Renal pelvis (tissue), 4 donors: ENCODE data around the gene FGF8. TPM values are rescaled to one million over a fixed set of nuclear protein-coding genes. Genes with fewer than 3 reads are reported as not detected.
A peak's percentile ranks its signal among the peaks of the same experiment; 100 is the strongest.

Source experiments
- DNase-seq: peaks from one replicate; pipeline ENCODE4 v3.0.0-alpha.2; 2013
- polyA plus RNA-seq, 3 donors: library from polyadenylated mRNA; unstranded; fragments of 120-200 nt; gene quantifications; one replicate each; pipeline ENCODE4 v1.2.1, GENCODE V29; 2013; ENCODE audit not compliant: insufficient read length in 3 of 3

FGF8 gene
- polyA plus RNA-seq, 3 donors = 7.8 to 10.4 (median 10.1) TPM

DNA sequence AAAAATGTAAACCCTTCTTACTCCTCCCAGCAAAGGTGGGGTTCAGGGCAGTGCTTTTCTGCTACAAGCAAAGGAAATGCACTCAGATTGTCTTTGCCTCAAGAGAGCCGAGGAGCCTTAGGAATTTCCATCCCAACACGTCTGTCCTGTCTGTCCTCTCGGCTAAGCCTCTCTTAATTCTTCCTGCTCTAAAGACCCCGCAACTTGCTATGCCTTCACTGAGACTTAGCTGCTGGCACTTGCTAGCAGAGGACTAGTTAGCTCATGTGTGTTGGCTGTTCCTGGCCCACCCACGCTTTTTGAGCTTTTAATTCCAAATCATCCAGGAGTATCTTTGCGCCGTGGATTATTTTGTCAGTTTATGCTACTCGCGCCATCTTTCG is 7.8 kb upstream of the FGF8 start:
- no peak for DNase-seq

DNA sequence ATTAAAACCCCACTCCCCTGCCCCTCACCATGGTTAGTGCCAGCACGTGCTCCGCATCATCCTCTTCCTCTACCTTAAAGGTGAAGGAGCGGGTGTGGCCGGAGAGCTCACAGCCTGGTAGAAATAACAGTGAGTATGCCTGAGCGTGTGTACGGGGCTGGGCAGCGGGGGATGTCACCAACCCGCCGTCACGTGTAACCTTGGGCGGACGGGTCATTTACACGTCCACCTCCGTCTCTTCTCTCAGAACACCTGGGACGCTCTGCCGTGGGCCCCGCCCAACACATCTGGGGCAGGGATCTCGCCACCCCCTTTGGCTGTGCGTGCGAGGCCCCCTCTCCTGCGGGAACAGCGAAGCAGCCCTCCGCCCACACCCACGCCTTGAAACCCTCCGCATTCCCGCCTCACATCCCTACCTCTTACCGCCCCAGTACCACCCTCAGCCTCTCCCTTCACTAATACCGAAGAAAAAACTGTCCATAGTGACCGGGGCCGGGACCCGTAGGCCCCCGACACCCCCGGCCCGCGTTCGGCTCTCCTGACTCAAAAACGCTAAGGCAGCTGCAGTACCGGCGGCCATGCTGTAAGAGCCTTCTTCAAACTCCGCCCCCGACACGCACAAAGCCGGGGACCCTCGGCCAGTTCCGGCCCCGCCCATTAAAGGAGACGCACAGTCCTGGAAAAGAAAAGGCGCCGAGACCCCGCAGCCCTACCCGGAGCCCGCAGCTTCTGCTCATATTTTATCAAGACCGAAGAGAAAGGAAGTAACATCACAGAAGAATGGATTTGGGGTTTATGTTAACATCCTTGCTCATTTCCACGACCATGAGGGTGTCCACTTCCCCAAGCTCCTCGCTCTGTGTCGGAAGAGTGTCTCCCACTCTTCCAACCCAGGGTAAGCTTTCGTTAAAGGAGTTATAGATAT is 7.2 kb upstream of the FGF8 start, which contains the start of gene NPM3:
TSS of gene NPM3 (minus strand) at position 636 of the 925 bp plus-strand sequence. CDS start at position 580, 56 bp downstream.
- DNase-seq = peak; percentile 87

DNA sequence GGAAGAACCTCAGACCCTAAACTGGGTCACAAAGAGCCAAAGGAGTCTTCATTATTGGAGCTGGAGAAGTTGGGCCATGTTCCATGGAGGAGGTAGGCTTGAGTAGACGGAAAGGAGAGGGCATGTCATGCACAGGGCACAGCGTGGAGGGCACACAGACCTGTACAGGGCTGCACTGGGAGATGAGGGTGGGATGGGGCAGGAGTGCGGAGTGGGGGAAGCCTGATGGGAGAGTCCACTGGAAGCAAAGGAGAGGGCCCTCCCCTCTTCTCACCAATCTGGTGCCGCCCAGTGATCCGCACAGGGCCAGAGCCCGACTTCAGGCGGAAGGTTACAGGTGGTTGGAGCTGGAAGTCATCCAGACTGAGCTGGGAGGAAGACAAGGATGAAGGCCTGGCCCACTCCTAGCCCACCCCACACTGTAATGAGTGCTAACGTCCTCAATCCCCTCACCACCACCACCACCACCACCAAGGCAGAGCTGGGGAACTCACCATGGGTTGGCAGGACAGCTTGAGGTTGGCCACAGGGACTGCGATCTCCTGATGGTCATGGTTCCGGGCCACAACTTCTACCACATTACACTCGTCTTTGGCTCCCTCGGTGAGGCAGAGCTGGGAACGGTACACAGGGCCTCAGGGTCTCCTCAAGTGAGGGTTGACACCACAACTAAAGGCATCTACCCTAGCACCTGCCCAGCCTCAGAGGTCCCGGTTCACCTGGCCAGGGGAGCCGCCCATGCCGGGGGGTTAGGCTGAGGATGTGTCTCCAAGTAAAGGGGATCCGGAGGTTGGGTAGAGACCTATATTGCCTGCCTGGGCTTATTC is 6.3 kb upstream of the FGF8 start:
- no peak for DNase-seq

DNA sequence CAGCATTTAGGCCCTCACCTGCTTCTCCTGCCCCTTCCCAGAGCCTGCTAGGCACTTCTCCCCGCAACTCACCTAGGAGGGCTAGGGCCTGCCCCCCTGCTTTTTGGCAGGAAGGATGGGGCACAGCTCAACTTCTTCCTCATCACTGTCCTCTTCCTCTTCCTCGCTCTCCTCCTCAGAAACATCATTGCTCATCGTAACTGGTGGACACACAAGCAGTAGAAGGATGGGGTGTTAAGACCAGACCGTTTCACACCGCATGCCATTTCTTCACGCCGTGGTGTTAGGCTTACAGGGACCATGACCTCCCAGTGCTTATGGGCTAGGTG is 5.7 kb upstream of the FGF8 start:
- no peak for DNase-seq

DNA sequence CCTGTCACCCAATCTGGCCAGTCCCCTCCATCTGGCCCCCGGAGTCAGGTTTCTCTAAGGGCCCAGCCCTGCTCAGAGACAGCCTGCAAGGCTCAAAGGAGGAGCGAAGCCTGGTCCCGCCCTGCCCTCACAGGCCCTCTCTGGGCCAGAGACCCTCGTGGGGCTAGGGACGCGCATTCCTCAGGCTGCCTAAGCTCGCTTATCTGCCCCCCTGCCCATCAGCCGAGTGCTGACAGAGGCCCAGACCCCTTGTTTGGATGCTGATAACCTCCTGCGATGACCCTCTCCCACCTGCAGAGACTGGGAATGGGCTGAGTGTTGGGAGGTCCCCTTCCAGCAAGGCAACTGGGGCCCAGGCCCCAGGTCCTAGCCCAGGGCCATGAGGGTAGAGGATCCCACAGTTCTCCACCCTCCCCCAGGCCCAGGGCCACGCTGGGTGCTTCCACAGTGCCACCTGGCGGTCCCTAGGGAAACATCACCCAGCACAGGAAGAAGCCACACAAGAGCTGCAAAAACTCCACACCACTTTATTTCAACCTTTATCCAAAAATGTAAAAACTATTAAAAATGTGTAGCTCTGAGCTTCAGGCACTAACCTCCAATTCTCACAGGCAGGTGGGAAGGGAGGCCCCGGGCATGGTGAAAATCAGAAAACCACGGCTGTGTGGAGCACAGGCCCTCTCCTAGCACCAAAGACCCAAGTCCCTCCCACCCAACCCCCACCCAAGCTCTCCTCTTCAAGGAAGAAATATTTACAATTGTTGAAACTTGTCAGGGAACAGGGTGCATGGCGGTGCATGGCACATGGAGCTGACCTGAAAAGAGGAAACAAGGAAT is 5.1 kb upstream of the FGF8 start:
- no peak for DNase-seq

DNA sequence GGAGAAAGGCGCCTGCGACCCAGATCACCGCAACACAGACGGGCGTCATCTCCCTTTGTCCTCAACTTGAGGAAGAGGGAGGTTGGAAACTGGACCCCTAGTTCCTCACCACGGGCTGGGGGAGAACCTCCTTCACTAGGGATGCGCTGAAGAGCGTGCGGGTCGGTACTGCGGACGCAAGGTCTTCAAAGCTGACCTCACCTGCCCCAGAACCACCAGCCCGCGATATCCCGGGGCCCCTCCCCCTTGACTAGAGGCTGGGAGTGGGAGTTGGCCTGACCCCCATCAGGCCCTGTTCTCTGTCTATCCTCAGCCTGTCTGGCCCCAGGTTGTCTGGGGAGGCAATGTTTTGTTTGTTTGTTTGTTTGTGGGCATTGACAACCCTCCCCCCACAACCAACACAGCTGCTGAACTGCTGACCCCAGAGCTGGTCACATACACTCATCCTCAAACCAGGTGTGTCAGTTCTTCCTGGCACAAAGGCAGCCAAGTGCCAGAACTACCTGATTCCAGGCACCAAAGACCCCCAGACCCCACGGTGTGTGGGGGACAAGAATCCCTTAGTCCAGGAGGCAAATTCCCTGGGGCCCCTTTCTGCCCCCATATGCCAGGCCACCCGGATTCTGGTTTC is 4.4 kb upstream of the FGF8 start:
- DNase-seq = no peak

DNA sequence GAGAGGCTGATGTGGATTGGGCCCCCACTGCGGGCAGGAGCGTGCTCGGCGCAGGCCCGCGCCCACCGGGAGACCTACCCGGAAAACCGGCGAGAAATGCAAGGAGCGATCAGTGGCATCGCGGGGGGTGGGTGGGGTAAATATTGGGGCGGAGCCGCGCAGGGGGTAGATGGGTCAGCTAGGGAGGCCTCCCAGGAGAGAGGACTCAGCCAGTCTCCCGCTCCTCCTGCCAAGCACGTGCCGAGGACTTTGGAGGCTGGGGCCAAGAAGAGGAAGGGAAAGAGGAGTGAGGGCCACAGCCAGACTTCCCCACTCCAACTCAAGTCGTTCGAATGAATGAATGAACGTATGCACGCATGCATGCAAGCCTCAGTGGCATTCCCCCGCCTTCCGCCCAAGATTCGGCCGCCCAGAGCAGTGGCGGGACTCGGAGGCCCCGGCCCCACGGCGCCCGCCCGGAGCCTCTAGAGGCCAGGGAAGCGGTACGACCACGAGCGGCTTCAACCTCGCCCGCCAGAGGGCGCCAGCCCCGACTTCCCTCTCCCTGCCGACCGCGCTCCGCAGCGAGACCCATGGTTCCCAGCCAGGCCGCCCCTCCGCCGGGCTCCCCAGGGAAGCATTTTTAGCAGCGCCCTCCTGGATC is 3.8 kb upstream of the FGF8 start:
- no peak for DNase-seq

DNA sequence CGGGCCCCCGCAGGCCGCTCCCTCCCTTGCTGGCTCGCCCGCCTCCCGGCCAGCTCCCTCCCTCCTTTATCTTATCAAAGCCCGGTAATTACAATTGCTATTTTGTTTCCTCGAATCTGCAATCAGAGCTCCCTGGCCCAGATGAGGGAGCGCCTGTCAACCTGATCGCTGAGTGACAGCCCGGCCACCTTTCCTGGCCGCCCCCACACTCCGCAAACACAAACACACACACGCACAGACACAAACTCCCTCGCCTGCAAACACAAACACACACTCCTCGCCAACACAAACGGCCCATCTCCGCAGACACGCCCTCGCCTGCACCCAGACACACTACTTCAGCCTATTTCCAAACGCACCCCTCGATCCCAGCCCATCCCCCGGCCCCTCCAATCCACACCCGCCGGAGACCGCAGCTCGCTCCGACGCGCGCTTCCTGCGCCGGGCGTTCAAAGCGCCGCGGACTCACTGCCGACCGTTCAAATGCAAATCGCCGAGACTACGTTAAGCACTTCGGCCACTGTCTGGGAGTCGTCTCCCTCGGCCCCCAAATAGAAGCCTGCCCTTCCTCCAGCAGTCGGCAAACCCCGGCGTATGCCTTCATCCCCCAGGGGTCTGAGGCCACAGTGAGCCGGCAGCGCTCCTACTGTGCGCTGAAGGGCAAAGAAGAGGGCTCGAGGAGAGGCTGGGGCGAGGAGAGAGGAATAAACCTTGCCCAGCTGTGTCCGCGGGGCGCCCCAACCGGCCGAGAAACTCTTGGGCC is 3.0 kb upstream of the FGF8 start:
- no peak for DNase-seq

DNA sequence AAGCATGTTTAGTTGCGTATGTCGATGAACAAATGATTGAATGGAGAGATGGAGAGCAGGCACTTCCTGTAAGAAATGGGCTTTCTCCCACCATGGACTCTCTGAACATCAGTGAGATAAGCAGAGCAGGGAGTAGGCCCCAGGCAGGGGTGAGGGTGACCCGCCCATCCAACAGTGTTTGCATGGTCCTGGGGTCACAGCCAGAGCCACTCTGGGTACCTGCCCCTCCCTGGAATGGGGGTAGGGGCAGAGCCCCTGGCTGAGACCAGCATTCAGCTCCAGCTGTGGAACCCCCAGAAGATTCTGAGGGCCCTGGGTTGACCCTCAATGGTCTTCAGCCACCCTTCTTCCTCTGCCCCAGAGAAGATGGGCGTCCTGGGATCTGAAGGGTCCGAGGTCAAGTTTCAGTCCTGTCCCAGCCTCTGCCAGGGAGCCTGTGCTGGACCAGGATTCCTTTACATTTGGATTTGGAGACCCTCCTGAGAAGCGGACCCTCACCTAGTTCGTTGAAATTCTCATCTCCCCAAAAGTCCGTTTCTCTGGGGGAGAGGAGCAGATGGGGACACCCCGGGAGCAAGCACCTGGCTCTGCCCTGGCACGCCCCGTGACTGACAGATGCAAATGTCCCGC is 2.4 kb upstream of the FGF8 start:
- DNase-seq = no peak

DNA sequence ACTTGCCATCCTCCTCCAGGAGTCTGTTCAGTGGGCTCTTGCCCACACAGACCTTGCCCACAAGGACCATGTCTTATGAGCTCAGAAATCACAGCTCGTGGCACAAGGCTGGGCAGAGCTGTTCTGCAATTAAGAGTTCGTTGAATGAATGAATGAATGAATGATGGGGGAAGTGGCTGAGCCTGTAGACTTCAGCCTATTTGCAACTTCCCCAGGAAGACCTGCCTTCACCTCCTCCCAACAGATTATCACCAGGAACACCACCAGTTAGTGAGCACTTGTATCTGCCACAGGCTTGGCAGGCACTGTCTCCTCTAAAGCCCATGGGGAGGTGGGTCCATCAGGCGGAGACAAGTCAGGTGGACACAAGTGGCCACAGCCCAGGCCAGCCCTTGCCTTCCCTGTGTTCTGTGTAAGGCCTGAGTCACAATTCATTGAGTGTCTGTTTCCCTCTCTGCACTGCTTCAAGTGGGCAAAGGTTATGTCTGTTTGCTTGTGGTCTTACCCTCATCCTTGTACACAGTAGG is 1.8 kb upstream of the FGF8 start:
- no peak for DNase-seq

DNA sequence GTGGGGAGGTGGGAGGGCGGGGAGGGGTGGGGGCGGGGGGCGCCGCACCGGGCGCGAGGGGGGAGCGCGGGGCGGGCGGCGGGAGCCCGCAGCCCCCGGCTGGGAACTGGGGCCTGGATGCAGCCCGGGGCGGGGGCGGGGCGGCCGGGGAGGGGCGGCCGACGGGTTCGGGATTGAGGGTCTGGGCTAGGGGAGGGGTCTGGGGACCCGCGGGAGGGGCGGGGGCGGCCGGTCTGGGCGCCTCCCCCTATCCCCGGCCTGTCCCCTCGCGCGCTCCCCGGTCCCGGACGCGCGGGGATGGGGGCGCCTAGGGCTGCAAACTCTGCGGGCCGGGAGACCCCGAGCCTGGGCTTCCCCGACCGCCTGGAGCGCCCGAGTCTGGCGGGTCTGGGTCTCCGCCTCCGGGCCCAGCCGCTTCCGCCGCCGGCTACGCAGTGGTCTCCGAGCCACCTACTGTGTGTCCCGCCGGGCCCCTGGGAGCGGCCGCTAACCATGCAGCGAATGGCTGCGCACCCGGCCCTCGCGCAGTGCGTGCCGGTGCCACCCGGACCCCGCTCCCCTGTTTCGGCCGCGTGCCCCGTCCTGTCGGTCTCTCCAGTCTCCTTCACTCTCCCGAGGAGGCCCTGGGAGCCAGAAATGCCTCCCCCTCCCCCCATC is 375 bp upstream of the FGF8 start:
- DNase-seq = no peak

DNA sequence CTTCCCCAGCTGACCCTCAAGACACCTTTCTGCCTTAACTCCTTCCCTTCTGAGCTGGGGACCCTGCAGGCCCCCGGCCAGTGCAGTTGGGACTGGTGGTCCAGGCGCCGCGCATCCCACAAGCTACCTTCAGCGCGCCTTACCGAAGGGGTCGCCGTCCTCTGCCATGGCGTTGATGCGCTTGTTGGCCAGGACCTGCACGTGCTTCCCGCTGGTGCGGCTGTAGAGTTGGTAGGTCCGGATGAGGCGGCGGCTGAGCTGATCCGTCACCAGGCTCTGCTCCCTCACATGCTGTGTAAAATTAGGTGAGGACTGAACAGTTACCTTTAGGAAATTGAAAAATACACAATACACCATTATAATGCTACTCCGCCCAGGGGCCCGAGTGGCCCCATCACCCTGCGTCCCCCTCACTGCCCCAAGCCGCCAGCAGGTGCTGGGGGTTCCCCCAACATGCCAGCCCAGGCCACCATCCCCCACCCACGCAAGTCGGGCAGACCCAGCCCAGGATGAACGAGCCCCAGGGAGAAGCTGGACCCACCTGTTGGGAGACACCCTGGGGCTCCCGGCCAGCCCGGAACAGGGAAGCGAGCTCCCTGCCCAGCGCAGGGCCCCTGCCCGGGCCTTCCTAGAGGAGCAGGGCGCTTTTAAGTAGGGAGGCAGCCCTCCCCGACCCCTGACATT is 1.2 kb downstream of the FGF8 start:
- DNase-seq = no peak

DNA sequence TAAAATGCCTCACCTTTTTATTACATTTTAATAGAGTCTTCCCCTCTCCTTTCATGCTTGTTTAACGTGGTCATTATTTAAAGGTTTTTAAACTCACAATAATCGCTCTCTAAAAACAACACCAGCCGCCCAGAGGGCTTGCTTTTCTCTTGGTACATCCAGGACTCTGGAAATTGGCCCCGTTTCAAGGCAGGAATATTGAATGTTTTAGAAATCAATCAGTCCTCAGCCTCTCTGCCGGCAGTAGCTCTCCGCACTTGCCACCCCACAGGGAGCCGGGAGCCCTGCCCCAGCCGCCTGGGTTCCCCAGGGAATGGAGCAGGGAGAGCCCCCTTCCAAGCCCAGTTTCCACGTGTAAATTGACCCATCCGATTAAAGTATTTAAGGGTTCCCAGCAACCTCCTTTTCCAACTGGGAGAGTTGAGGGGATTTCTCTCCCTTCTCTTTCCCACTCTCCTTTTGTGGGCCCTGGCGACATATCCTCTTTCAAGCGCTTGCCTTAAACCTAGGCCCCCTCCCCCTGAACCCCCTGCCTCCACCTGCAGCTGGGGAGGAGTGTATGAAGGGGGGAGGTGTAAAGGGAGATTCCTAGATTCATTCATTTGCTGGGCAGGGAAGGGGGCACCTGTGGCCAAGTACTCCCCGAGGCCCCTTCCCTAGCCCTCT is 1.9 kb downstream of the FGF8 start:
- DNase-seq = no peak

DNA sequence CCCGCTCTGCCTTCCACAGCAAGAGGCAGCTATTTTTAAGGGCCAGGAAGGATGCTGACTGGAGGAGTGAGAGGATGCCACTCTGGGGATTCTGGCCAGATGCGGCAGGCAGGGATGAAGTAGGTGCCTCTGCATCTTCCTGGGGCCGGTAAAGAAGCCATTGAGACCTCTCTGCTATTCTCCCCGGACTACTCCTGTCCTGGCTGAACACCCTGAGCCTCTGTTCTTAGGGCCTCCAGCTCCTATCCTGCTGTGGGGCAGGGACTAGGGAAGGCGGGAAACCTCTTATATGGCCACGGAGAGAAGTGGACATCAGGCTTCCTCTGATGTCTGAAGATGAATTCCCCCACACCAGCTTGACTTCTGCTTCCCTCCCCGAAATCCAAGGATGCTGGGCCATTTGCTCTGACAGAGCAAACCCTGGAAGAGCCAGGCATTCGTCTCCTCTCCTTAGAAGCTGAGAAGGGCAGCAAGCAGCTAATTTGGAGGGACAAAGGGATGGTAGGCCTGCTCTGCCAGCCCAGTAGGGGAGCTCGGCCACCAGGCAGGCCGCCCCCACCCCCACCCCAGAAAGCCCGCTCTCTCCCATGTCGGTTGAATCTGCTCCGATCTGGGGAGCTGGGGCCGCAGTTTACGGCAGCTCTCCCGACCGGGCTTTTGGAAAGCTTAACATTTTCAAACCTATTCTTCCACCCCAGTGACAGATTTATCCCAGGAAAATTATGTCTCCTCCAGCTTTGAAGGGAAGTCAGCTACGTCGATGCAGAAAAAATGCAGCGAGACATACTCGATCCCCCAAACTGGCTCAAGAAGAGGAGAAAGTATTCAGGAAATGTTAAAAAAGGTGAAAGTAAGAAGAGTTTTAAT is 2.8 kb downstream of the FGF8 start:
- DNase-seq = no peak

DNA sequence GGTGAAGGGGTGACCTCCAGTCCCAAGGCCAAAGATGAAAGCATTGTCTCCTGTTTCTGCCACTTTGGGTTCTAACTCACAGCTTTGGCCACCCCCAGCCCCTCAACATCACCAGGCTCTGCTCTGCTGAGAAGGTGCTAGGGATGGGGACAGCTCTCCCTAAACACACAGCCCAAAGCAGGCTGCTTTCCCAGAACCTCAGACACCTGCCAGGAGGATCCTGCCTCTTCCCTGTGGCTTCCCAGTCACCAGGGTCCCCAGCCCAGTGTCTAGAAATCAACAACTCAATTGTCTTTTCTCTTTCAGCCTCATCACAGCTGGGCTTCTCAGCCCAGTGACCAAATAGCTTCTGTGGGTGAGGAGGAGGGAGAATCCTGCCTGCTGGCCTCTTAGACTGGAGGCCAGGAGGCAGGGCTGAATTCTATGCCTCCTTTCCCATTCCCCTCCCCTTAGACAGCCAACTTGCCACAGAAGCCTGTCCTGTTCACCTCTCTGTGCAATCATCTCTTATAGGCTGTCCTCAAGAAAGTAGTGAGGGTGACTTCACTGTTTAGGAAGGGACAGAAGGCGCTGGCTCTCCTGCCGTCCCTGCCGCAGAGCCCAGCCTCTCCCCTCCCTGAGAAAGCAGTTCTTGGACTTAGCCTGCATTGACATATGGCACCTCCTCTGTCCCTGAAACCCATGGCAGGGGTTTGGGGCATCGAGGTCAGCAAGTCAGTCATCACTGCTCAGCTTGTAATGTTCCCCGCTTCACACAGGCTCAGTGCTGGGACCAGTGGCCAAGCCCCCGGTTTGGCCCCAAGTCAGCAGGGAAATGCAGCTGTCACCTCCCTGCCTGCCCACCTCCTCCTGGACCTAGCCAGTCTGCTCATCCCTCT is 3.7 kb downstream of the FGF8 start:
- no peak for DNase-seq

DNA sequence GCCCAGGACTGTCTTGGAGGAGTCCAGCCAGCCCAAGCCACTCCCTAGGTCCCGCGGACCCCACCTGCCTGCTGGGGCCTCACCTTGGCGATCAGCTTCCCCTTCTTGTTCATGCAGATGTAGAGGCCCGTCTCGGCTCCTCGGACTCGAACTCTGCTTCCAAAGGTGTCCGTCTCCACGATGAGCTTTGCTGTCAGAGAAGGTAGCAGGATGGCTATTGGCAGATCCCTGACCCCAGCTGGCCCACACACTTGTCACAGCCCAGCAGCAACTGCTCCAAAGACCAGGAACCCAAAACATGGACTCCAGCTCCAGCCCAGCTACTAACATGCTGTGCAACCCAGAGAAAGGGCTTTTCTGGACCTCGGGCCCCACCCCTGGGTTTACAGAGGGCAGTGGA is 4.5 kb downstream of the FGF8 start:
- DNase-seq = no peak
